Anterior cingulate cortex (tissue), 58 donors: ENCODE measurements around the gene G6PD.

Experiments used
- DNase-seq, 58 donors: peaks; one replicate each; lab custom pipeline; 2025; lab: John Stamatoyannopoulos, UW

G6PD gene

GRCh38 chrX:154488336-154489075, 58.1 kb downstream of the G6PD start:
- DNase-seq: no peak

DNA sequence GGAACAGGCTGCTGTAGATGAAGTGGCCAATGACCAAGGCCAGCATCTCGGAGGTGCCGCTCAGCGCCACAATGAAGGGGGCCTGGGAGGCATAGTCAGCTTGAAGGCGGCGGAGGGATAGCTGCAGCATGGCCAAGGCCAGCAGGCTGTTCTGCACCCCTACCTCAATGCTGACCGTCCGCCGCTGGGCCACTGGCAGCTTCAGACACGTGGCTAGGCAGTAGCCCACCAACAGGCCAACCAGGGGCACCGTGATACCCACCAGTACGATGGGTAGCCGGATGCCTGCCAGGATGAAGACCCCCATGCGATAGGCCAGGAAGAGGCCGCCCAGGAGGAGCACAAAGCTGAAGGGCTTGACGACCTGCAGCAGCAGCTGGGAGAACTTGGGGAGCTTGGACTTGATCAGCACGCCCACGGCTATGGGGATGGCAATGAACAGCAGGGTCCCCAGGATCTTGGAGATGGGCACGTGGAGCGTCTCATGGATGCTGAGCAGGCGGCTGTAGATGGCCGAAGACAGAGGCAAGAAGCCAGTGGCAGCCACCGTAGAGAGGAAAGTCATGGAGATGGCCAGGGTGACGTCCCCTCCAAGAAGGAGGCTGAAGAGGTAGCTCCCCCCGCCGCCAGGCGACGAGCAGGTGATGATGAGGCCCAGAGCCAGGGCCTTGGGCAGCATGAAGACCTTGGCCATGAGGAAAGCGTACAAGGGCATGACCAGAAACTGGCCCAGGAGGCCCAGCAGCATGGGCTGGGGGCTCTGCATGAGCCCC, 58.9 kb downstream of the G6PD start:
- DNase-seq: no peak

GRCh38 chrX:154486396-154487207, 60.0 kb downstream of the G6PD start, which contains the start of gene UBL4A:
TSS of gene UBL4A (minus strand) at chrX:154486615. CDS start at chrX:154486584, 31 bp downstream.
- DNase-seq: peak in 44 of 58 donors; percentile 2 to 63 (median 29)

- DNase-seq: peak in 4 of 58 donors; percentile 26 to 35 (median 31)
These were observed 60.6 kb downstream of the G6PD start for GRCh38 chrX:154486052-154486395.

DNA sequence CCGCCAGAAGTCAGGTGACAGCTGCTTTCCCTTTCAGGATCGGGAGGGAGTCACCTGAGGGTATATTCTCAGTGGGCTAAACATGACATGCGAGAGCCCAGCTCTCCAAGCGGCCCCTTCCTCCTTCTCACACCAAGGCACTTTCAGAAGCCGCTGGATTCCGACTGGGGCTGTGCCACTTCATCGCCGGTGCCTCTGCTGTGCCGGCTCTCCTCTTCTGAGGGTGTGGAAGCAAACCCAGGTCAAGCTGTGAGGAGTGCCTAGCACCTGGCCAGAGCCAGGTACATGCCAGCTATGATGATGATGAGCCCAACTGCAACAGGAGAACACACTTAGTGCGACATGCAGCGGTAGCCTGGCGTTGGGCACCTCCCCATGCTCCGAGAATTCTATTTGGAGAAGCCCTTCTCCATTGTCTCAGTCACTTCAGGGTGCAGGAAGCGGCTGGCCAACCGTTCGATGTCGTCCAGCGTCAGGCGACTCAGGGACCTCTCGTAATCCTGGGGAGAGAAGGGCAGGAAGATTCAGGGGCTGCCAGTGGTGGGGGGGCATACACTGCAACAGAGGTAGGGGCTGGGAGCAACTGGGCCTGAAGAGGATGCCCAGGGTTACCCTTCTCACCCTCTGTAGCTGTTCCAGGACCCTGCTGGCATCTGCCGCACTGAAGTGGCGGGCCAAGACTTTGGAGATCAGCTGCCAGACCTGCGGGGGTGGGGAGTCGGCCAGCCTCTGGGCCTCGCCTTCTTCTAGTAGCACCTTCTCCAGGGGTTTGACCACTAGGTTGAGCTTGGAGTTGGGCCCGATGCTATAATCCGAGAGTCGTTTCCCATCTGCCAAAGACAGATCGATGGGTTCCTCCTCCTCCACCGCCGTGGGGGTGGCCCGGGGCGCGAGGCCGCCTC, 61.2 kb downstream of the G6PD start:
- DNase-seq: peak in 1 of 58 donors; percentile 24

DNA sequence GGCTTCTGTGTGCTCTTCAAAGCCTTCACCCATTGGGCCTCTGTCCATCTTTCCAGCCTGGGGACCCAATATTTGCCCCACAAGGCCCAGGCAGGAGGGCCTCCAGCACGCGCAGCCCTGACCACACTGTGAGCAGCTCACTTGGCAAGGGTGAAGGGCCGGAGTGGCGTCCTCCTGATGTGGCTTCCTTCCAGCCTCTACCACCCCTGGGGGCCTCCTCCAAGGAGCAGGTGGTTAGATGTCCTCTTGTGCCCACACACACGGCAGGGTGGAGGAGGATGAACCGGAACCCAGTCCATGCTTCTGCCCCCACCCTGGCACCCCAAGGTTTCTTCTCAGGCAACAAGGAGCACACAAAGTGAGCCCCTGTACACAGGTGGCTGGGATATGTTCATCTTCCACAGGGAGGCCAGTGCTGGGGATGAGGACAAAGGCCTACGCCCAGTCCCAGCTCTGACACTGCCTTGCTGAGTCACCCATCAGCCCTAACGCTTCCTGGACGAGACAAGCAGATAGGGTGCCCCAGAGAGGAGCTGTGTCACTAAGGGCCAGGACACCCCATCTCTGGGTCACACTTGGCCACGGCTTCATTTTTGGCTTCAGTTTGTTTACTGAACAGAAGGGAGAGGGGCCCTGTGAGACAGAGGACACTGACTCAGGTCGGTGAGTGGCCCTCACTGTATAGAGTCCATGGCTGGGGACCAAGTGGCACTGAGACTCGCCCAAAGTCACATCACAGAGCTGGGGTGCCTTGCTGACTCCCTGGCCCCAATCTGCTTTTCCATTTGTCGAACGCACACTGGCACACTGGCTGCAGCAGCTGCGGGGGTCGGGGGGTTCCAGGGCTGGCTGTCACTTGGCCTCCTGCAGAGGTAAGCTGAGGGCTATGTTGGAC, 62.1 kb downstream of the G6PD start:
- DNase-seq: no peak

DNA sequence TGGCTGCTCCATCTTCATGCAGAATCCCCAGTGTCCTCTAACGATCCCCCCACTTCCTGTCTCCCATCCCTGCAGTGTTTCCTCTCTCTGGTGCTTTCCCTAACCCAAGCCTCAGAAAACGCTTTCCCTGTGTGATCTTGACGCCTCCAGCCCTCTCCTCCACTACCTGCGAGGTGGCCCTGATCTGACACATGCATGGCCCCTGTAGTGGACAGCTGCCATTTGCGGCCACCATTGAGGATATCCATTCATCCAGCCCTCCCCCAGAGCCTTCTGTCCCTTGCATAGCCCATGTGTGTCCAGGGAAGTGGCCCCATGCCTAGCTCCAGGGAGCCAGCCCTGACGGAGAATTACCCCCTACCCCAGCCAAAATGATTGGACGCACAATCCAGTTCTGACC, 63.3 kb downstream of the G6PD start:
- no peak for DNase-seq

- DNase-seq: no peak
These were observed 63.9 kb downstream of the G6PD start for GRCh38 chrX:154482786-154483185.

DNA sequence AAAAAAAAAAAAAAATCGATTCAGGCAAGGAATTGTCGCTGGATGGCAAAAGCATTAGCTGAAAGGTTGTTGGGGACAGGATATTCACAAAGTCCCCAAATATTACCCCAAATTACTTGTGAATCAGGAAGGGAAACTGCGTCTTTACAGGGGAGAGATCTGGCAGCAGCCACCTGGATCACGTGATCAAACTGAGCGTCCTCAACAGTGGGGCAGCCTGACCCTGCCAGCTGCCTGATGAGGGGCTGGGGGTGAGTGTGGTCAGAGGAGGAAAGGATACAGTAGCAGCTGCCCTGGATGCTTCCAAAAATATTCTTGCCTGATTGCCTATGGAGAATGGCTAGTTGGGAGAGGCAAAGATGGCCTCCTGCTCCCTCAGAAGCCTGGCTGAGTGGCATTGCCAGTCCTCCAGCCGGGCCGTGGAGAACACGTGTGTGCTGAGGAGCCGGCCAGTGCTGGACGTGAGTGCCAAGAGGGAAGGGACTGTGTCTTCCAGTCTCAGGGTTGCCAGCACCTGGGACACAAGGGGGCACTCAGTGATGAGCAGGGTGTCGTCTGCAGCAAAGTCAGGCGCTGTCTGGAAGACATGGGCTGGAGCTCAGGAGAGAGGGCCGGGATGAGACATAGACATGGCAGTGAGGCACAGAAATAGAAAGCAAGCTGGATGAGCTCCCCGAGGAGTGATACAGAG, 64.6 kb downstream of the G6PD start:
- DNase-seq: no peak
